HL-60 (cell line): ENCODE measurements around the gene NUP98.
A peak's percentile ranks its signal among the peaks of the same experiment; 100 is the strongest.

Experiments used
- DNase-seq, 2 experiments: peaks; one replicate each; pipeline ENCODE4 v3.0.0-alpha.2; 2010 to 2020; ENCODE audit warnings: low read depth in 1 of 2, low spot score in 1 of 2
- H3K27ac ChIP-seq: fragments of 250-450 bp; sonication (Bioruptor Pico); replicated peaks from 2 replicates; pipeline ENCODE4 v1.5.1; 2020; ENCODE audit warnings: mild to moderate bottlenecking, moderate library complexity
- H3K27me3 ChIP-seq: fragments of 250-450 bp; sonication (Bioruptor Pico); 2 replicates; pipeline ENCODE4 v1.5.1; 2021; ENCODE audit warnings: mild to moderate bottlenecking, moderate library complexity; ENCODE audit not compliant: insufficient read depth, poor library complexity, severe bottlenecking
- H3K4me3 ChIP-seq: replicated peaks from 2 replicates; pipeline ENCODE4 v1.5.1; 2011; ENCODE audit warnings: mild to moderate bottlenecking, control low read depth, low read length; ENCODE audit not compliant: insufficient read depth
- GABPA ChIP-seq: IDR thresholded peaks from 2 replicates; pipeline ENCODE4 v1.6.1; 2012; ENCODE audit warnings: low read depth
- POLR2AphosphoS5 ChIP-seq: IDR thresholded peaks from 2 replicates; pipeline ENCODE4 v1.6.1; 2012; ENCODE audit warnings: low read depth
- SPI1 ChIP-seq: IDR thresholded peaks from 2 replicates; pipeline ENCODE4 v1.6.1; 2012; ENCODE audit warnings: low read depth, mild to moderate bottlenecking, borderline replicate concordance
- TF ChIP-seq, protein P1 (sequence below): IDR thresholded peaks from 2 replicates; pipeline ENCODE4 v1.6.1; 2012; ENCODE audit warnings: low read depth; ENCODE audit not compliant: insufficient replicate concordance
- TF ChIP-seq, protein P2 (sequence below): IDR thresholded peaks from one replicate; pipeline ENCODE4 v1.5.1; 2011; ENCODE audit warnings: low read length, control low read depth, inconsistent platforms; ENCODE audit not compliant: insufficient read depth

Gene NUP98

DNA sequence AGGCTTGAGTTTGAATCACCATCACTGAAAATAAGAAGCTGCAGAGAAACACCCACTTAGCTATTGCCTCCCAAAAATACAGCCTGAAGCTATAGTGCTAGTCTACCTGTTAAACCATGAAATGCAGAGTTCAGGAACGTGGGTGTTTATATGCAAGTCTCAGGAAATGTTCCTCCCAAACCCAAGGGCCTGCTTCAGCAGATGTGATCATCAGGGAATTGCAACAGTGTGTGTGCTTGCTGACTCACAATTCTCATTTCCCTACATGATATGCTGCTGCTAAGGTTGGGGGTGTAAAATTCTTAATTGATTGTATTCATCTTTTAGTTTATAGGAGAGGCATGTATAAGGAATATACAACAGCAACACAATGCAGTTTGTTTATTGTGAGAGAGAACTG is 49.6 kb downstream of the NUP98 start:
- H3K27ac ChIP-seq = no peak overlapping the region

DNA sequence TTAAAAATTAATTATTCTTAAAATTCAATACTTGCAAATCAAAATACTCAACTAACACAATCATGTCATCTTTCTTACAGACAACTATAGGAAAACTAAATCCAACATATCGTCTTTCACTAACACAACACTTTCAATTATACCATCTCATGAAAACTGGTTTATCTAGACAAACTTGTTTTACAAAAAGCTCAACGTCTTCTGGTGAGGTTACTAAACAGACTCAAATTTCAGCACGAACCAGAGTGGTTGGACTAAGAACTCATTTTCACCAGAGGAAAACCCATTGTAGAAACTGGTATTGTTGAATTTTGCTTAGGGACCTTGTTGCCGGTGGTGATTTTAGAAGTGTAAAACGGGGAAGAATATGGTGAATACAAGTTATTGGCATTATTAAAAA is 52.2 kb downstream of the NUP98 start:
- no peak overlapping the region for H3K27ac ChIP-seq

More for the DNA sequence above, 49.6 kb downstream of the NUP98 start:
- peak; percentile 10 to 17 for DNase-seq
- Histone ChIP-seq H3K4me3 (no peak overlapping the region), H3K27me3 (no peaks in the 10 kb centered on the region)
- TF ChIP-seq GABPA (no peak), POLR2AphosphoS5 (no peak), SPI1 (no peak)
- TF ChIP-seq, protein P1, sequence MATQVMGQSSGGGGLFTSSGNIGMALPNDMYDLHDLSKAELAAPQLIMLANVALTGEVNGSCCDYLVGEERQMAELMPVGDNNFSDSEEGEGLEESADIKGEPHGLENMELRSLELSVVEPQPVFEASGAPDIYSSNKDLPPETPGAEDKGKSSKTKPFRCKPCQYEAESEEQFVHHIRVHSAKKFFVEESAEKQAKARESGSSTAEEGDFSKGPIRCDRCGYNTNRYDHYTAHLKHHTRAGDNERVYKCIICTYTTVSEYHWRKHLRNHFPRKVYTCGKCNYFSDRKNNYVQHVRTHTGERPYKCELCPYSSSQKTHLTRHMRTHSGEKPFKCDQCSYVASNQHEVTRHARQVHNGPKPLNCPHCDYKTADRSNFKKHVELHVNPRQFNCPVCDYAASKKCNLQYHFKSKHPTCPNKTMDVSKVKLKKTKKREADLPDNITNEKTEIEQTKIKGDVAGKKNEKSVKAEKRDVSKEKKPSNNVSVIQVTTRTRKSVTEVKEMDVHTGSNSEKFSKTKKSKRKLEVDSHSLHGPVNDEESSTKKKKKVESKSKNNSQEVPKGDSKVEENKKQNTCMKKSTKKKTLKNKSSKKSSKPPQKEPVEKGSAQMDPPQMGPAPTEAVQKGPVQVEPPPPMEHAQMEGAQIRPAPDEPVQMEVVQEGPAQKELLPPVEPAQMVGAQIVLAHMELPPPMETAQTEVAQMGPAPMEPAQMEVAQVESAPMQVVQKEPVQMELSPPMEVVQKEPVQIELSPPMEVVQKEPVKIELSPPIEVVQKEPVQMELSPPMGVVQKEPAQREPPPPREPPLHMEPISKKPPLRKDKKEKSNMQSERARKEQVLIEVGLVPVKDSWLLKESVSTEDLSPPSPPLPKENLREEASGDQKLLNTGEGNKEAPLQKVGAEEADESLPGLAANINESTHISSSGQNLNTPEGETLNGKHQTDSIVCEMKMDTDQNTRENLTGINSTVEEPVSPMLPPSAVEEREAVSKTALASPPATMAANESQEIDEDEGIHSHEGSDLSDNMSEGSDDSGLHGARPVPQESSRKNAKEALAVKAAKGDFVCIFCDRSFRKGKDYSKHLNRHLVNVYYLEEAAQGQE = no peak
- TF ChIP-seq, protein P2, sequence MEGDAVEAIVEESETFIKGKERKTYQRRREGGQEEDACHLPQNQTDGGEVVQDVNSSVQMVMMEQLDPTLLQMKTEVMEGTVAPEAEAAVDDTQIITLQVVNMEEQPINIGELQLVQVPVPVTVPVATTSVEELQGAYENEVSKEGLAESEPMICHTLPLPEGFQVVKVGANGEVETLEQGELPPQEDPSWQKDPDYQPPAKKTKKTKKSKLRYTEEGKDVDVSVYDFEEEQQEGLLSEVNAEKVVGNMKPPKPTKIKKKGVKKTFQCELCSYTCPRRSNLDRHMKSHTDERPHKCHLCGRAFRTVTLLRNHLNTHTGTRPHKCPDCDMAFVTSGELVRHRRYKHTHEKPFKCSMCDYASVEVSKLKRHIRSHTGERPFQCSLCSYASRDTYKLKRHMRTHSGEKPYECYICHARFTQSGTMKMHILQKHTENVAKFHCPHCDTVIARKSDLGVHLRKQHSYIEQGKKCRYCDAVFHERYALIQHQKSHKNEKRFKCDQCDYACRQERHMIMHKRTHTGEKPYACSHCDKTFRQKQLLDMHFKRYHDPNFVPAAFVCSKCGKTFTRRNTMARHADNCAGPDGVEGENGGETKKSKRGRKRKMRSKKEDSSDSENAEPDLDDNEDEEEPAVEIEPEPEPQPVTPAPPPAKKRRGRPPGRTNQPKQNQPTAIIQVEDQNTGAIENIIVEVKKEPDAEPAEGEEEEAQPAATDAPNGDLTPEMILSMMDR = no peak

DNA sequence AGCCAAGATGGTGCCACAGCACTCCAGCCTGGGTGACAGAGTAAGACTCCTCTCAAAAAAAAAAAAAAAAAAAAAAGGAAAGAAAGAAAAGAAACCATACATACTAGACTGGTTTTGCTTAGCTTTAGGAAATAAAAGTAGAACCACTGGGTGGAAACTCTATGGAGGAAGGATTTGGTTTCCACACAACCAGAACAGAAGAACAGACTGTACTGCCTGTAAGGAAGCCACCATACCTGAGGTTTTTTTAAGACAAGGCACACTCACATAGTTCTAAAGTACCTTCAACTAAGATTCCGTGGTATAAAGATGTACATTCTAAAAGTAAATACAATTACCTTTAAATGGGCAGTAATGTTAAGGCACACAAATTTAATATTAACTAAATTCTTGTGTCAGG is 58.6 kb downstream of the NUP98 start:
- Histone ChIP-seq H3K27ac (no peak overlapping the region), H3K4me3 (no peak overlapping the region), H3K27me3 (no peaks in the 10 kb centered on the region)
- no peak for TF ChIP-seq GABPA
- no peak for TF ChIP-seq SPI1
- TF ChIP-seq, protein P2 = no peak
- TF ChIP-seq POLR2AphosphoS5 = no peak
- TF ChIP-seq, protein P1 = no peak
- DNase-seq = no peak

More for the DNA sequence above, 52.2 kb downstream of the NUP98 start:
- no peaks in the 10 kb centered on the region for H3K27me3 ChIP-seq
- H3K4me3 ChIP-seq = no peak overlapping the region
- no peak for DNase-seq
- TF ChIP-seq, protein P1 = no peak
- TF ChIP-seq GABPA (no peak), SPI1 (no peak), POLR2AphosphoS5 (no peak)
- TF ChIP-seq, protein P2 = no peak
